GM18873 (cell line): ENCODE results near the gene KCNMB1.

ENCODE experiments used
- ATAC-seq: cut with Tn5 transposase; IDR thresholded peaks from one replicate; pipeline ENCODE4 v1.9.1; 2021; ENCODE audit warnings: mild to moderate bottlenecking, moderate library complexity, moderate number of reproducible peaks; ENCODE audit not compliant: unreplicated experiment, low FRiP score

Gene KCNMB1

DNA sequence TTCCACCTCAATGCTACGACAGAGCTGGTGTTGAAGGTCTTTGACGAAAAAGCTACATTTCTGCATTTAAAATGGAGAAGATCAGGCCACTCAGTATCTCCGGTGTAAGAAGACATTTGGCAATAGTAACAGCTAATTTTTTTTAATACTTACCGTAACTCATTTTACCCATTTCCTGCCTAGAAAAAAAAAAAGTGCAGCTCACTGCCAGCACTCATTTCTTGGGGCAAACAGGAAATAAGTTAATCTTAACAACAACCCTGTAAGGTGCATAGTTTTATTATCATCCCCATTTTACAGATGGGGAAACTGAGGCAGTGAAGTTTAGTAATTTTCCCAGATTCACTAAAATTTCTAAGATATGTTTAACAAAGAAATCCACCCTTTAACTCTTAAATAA, 27.4 kb upstream of the KCNMB1 start:
- ATAC-seq = no peak

DNA sequence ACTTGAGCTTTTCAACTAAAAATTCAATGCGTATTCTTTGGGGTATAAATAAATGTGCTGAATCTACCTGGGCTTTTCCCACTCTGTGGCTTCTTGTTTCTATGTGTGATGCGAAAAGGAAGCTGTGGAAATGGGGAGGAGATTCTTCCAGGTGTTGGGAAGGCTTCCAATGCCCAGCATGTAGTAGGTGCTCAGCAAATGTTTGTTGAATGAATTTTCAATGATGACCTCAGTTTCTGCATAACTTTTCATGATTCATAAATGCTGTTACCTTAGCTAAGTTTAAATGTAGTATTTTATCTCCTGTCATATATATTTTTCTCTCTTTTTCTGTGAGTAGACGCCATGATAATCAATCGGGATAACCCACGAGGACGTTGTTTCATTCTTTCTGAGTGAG, 25.6 kb upstream of the KCNMB1 start:
- no peak for ATAC-seq

DNA sequence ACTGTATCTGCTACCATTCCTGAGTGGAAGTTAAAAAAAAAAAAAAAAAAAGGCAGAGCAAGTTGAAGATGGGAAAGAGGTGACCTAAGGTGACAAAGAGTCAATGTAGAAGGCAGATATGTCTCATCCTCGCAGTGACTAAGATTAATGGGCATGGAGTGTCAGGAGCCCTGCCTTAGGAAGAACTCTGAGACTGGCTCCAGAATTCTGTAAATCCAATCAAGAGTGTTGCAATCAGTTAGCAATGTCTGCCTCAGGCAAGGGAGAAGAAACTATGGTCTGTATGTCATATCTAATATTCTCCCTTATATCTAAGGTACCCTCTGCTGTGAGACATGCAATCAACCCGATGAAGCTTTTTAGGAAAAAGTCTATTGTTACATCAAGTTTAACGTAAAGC, 24.7 kb upstream of the KCNMB1 start:
- ATAC-seq = no peak

GRCh38 chr5:170411100-170411499, 21.9 kb upstream of the KCNMB1 start:
- ATAC-seq = no peak

GRCh38 chr5:170410401-170410800, 21.2 kb upstream of the KCNMB1 start:
- ATAC-seq = no peak

DNA sequence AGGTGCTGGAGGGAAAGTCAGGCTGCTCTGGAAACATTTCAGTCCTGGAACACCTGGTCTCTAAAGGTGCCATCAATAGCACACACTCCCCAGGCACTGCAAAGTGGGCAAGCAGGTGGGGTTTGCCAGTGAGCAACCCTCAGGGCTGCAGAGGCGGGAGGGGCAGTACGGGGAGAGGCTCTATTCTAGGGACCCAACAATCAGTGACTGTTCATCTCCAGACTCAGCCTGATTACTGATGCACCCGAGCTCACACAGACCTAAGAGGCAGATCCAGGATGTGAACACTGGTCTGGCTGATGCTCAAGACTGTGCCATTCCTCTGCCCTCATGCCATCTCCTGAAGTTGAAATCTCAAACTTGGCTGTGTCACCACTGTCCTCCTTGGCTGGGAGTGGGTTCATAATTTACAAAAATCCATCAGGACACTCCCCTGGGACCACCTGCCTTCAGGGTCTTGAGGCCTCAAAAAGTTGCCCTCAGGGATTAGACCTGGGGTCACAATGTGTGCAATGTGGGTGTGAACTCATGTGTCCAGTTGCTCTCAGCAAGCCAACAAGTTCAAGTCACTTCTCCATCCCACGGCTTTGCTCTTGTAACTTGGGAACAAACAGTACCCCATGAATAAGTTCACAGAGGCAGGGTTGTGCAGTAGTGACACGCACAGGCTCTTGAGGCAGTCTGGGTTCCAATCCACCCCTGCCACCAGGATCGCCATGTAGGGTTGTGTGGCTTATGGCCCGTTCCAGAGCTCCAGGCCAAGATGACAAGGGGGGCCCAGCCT, 19.9 kb upstream of the KCNMB1 start:
- ATAC-seq = no peak

DNA sequence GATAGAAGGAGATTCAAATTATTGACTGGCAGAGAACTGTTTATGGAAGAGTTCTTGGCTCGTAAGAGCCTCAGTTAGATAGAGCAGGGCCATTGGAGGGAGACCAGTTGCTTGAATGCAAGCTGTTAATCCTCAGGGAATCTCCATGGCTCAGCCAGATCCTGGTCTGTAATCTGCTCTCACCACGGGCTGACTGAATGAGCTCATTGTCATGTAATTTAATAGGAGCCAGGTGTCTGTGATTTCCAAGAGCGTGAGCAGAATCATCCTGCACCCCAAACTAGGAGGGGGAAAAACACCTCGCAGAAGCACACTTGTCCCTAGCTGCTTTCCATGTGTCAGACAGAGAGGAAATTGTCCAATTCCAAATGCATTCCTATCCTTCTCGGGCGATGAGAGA, 19.1 kb upstream of the KCNMB1 start:
- ATAC-seq = no peak

DNA sequence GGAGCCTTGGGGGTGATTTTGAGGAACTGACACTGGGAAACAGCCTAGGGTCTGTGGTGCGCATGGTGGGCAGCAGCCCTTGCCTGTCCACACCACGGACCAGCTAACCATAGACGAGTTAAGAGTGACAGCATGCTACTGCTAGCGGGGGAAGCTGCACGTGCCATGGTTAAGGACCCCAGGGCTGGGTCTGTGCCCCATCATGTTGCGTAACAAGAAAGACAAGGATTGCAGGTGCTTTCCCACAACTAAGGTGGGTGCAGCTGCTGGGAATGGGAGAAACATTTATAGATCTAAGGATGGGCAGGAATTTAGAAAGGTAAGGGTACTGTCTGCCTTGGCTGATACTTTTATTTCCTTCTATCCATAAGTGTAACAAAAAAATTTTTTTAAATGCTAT, 17.9 kb upstream of the KCNMB1 start:
- ATAC-seq = no peak

DNA sequence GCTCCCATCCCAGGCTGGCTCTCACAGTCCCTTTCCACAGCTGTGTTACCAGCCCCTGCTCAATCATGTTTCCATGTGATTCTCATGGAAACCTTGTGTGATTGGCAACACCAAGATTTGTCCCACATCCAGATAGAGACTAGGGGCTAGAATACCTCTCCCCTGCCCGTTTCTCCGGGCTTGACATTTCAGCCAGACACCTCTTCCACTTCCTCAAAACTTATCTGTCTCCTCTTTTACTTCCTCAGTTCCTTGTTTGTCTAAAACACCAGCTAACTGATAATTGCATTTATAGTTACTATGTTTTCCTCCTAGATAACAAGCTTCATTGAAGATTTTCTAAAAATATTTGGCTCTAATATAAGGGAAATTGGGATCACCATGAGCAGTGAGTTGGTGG, 16.6 kb upstream of the KCNMB1 start:
- no peak for ATAC-seq

DNA sequence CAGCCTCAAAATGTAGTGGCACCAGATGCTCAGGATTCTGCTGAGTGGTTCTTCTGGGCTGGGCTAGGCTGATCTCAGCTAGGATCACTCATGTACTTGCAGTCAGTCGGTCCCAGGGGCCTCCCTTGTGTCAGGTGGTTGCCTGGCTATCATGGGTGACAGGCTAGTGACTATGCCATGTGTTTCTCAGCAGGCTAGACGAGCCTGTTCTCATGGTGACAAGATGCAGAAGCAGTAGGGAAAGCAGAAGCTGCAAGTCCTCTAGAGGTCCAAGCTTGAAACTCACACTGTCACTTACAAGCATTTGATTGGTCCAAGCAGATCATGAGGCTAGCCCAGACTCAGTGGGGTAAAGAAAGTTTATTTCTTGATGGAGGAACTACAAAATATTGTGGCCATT, 15.2 kb upstream of the KCNMB1 start:
- no peak for ATAC-seq

DNA sequence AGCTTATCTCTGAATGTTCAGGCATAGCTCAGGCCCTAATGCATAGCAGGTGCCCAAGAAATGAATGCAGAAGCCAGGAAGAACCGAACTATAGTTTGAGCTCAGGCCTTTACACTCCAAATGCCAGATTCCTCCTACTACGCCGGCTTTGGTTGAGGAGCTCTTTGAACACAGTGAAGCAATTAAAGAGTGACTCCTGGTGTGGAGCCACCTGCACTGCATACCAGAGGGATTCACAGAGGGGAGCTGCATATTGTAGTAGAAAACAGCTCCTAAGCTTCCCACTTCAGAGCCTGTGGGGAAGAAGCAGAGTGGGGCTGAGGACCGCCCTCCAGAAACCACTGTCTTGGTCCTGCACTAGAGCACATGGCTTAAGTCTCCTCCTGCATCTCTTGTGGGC, 14.5 kb upstream of the KCNMB1 start:
- ATAC-seq = no peak

GRCh38 chr5:170402508-170402907, 13.3 kb upstream of the KCNMB1 start:
- no peak for ATAC-seq

- ATAC-seq = no peak
These were observed 7.9 kb upstream of the KCNMB1 start for GRCh38 chr5:170397059-170397458.

DNA sequence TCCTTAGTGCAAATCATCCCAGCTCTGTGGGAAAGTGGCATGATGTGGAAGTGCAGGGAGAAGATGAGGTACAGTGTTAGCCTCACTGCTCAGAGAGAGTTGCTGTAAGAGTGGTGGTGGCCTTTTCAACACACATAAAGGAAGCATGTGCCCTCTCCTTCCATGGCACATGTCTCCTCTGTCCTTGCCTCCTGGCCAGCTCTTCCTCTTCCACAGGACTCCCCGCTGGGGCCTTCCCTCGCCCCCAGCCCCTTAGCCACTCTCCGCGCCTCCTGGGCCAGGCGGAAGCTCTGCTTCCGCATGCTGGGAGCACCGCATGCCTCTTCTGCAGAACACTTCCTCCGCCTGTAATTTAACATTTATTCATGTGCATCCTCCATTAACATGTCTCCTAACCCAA, 4.8 kb upstream of the KCNMB1 start:
- no peak for ATAC-seq

DNA sequence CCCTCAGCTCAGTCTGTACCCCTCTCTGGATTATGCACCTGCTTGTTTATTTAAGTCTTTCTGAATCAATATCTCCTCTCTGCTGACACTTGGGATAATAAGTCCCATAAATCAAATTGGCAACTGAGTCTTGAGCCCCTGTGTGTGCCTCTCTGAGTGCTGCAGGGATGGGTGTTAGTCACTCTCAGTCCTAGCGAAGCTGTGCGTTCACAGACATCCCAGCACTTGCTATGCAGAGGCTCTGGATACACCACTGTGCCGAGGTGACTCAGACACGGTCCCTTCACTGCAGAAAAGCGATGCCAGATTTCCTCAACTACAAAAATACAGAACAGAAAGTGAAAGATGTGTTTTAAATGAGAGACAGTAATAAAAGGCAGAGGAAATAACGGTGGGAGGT, 4.1 kb upstream of the KCNMB1 start:
- no peak for ATAC-seq

DNA sequence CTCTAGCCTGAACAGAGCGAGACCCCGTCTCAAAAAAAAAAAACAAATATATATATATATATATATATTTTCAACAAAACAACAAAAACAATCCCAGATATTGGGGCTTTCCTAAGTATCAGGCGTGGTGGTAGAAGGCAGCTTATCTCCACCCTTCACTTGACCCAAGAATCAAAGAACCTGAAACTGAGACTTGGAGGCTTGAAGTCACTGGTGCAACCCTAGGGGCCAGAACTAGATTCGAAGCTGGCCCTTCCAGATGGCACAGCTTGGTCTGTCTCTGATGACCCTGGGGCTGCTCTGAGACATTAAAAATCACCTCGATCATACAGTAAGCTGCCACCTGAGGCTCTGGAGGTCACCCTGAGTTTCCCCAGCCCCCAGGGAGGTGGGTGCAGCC, 1.3 kb upstream of the KCNMB1 start:
- no peak for ATAC-seq

DNA sequence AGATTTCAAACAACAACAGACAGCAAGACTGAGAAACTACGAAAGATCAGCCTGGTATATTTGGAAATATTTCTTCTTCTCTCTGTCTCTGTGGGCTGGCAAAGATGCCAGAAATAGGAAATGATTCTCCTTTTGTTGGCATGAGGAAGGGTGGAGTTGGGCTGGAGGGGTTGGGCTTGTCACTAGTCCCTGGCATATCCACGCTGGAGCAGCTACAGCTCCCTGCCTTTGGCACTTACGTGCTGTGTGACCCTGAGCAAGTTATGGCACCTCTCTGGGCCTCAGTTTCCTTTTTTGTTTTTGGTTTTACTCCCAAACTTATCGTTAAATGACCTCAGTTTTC, 354 bp upstream of the KCNMB1 start:
- ATAC-seq = no peak

DNA sequence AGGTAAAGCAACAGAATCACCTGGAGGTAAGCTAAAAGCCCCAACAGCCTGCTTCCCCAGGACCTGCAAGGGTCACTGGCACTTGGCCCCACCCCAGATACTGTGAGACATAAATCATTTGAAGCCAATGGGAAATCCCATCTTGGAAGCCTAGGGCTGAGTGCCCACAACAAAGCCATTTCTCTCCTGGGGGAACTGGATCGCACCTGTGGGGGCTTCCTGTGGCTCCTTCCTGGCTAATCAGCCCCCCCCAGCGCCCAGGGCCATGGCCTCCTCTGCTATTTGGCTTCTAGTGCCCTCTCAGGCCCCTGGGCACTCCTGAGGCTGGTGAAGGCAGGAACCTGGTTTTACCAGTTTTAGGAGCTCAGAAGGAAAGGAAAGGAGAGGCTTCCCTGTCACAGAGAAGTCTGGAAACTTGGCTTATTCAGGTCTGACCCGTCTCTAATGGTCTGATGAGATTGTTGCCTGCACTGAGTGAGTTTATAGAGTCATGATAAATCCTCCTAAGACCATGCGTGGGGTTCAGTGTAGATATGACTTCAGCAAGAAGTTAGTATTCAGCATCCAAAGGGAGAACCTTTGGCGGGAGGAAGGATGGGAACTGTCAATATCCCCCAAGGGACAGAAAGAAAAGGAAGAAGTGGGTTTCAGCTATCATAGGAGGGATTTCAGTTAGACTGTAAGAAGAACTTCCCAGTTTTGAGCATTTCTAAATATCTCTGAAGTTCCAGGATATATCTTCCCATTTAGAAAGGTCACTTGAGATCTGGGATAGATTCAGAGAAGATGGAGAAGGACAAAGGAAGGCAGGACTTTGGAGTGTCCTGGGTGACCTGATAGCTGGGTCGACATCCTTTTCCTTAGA, 1.2 kb downstream of the KCNMB1 start:
- ATAC-seq = no peak

DNA sequence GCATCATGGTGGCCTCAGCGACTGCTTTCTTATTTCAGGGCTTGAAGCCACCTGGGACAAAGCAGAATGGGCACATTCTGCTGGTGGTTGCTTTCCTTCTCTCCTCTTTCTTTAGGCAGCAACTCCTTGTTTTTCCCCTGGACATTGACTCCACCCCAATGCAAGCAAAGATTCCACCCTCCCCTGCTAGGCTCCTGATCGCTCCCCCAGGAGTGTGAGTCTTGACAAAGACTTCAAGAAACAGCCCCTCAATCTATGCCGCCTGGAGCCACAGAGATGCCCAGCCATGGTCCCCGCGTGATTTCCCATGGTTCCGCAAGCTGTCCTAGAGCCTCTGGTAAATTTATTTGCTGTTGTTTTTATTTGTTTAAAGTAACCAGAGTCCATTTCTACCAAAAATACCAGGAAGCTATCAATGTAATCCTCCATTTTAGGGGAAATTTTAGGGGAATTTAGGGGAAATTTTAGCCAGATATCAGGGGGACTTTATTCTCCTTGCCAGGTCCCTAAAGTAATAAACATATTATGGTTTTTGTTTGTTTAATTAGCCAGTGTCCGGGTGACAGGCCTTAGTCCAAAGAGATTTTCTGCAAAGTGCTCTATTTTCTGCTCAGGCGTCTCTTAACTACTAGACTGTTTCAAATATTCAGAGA, 2.3 kb downstream of the KCNMB1 start:
- ATAC-seq = no peak

- no peak for ATAC-seq
These were observed 5.9 kb downstream of the KCNMB1 start for GRCh38 chr5:170383227-170383626.

DNA sequence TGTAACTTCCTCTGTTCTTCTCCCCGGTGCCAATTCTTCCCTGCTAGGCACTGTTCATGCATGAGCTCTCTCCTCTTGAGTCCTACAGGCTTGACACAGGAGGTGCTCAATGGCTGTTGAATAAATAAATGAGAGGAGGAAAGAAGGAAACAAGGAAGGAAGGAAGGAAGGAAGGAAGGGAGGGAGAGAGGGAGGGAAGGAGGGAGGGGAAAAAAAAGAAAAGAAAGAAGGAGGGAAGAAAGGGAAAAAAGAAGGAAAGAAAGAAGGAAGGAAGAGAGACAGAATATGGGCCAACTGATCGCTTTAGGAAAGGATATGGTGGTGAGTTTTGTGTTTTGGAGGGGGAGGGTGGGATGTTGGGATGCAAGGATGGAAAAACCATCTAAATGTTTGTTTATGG, 6.4 kb downstream of the KCNMB1 start:
- ATAC-seq = no peak
